HG03342 (cell line): ENCODE data around the gene DPF3.

Source experiments
- ATAC-seq: cut with Tn5 transposase; IDR thresholded peaks from one replicate; pipeline ENCODE4 v1.9.1; 2021; ENCODE audit warnings: mild to moderate bottlenecking, moderate library complexity; ENCODE audit not compliant: unreplicated experiment

DPF3 gene

GRCh38 chr14:72844524-72844923 is 49.4 kb downstream of the DPF3 start:
- no peak for ATAC-seq

GRCh38 chr14:72839753-72840607 is 53.9 kb downstream of the DPF3 start:
- no peak for ATAC-seq

- no peak for ATAC-seq
These were observed 54.5 kb downstream of the DPF3 start for GRCh38 chr14:72839351-72839750.

- no peak for ATAC-seq
These were observed 57.8 kb downstream of the DPF3 start for GRCh38 chr14:72836085-72836484.

- ATAC-seq = no peak
These were observed 60.7 kb downstream of the DPF3 start for GRCh38 chr14:72833174-72833573.

- ATAC-seq = no peak
These were observed 62.9 kb downstream of the DPF3 start for GRCh38 chr14:72830786-72831594.

- ATAC-seq = no peak
These were observed 63.5 kb downstream of the DPF3 start for GRCh38 chr14:72830356-72830755.

- ATAC-seq = no peak
These were observed 65.3 kb downstream of the DPF3 start for GRCh38 chr14:72828604-72829003.

GRCh38 chr14:72826039-72826438 is 67.9 kb downstream of the DPF3 start:
- ATAC-seq = no peak

GRCh38 chr14:72825486-72825885 is 68.4 kb downstream of the DPF3 start:
- no peak for ATAC-seq

GRCh38 chr14:72824051-72824450 is 69.8 kb downstream of the DPF3 start:
- ATAC-seq = no peak

GRCh38 chr14:72822946-72823611 is 70.8 kb downstream of the DPF3 start:
- no peak for ATAC-seq

GRCh38 chr14:72818998-72819397 is 74.9 kb downstream of the DPF3 start:
- no peak for ATAC-seq

GRCh38 chr14:72816287-72816686 is 77.6 kb downstream of the DPF3 start:
- ATAC-seq = no peak

GRCh38 chr14:72815430-72815829 is 78.5 kb downstream of the DPF3 start:
- no peak for ATAC-seq

GRCh38 chr14:72812292-72812851 is 81.5 kb downstream of the DPF3 start:
- no peak for ATAC-seq

GRCh38 chr14:72810201-72810600 is 83.7 kb downstream of the DPF3 start:
- ATAC-seq = no peak

GRCh38 chr14:72809063-72809462 is 84.8 kb downstream of the DPF3 start:
- no peak for ATAC-seq

GRCh38 chr14:72808564-72808963 is 85.3 kb downstream of the DPF3 start:
- ATAC-seq = no peak

- no peak for ATAC-seq
These were observed 91.3 kb downstream of the DPF3 start for GRCh38 chr14:72802588-72802946.

GRCh38 chr14:72801836-72802587 is 91.9 kb downstream of the DPF3 start:
- ATAC-seq = no peak
